HCT116 (cell line): Measurements from ENCODE around the gene PRSS22. TPM values are rescaled to one million over a fixed set of nuclear protein-coding genes. Genes with fewer than 3 reads are reported as not detected.

Experiments
- ATAC-seq: fragments of 200-7000 bp; cut with Tn5 transposase; 2 replicates; pipeline ENCODE4 v1.9.1; 2020; ENCODE audit warnings: mild to moderate bottlenecking, moderate library complexity
- BruUV-seq: library from RNA; stranded (reverse); fragments of 400-500 nt; replicated peaks from 2 replicates; lab custom pipeline; 2021; lab: Mats Ljungman, UMichigan
- CTCF ChIA-PET: fragments of 300-600 bp; sonication (Branson Sonifier 250); formaldehyde crosslinking; loops from one replicate; lab custom pipeline; 2021; ENCODE audit warnings: antibody characterized with exemption; lab: Charles Lee
- POLR2A ChIA-PET: fragments of 300-600, 350-600 bp; sonication (Branson Sonifier 250); formaldehyde crosslinking; loops from one replicate; lab custom pipeline; 2021; ENCODE audit warnings: antibody characterized with exemption; lab: Charles Lee
- RAD21 ChIA-PET, 2 experiments: fragments of 300-600 bp; sonication (Branson Sonifier 250); formaldehyde crosslinking; loops; one replicate each; lab custom pipeline; 2023; ENCODE audit warnings: low total read pairs in 2 of 2; ENCODE audit not compliant: uncharacterized antibody in 2 of 2, unreplicated experiment in 2 of 2, low non-redundant PET in 1 of 2; lab: Charles Lee
- DNase-seq: peaks from one replicate; pipeline ENCODE4 v3.0.0-alpha.2; 2010; ENCODE audit warnings: low read depth, low spot score
- H2AFZ ChIP-seq: fragments of 200-600 bp; shearing (Covaris generic), sonication (generic); 2 replicates; pipeline ENCODE4 v1.6.1; 2017; ENCODE audit warnings: low read depth, mixed run types, mixed read lengths, antibody characterized with exemption, low read length; ENCODE audit not compliant: poor library complexity, severe bottlenecking
- H3K27ac ChIP-seq: 2 replicates; pipeline ENCODE4 v1.5.1; 2012; ENCODE audit warnings: low read depth, low read length
- H3K27me3 ChIP-seq: fragments of 200-600 bp; sonication (generic); 2 replicates; pipeline ENCODE4 v1.6.1; 2016; ENCODE audit warnings: mixed run types, low read length, mixed read lengths; ENCODE audit not compliant: insufficient read depth
- H3K36me3 ChIP-seq, 2 experiments: fragments of 200-500 bp in 1 of 2; fragments of 200-600 bp in 1 of 2; sonication (Bioruptor generic) in 1 of 2; sonication (generic) in 1 of 2; 2 replicates each; pipeline versions ENCODE4 v1.5.1 to v1.6.1; 2014 to 2016; ENCODE audit warnings: low read length in 2 of 2, inconsistent platforms in 1 of 2, mixed read lengths in 1 of 2, mixed run types in 1 of 2; ENCODE audit not compliant: insufficient read depth in 2 of 2, control insufficient read depth in 1 of 2
- H3K4me1 ChIP-seq, 2 experiments: fragments of 200-600 bp in 1 of 2; sonication (generic) in 1 of 2; 2 replicates each; pipeline versions ENCODE4 v1.5.1 to v1.6.1; 2012 to 2017; ENCODE audit warnings: low read length in 2 of 2, inconsistent platforms in 1 of 2, mild to moderate bottlenecking in 1 of 2, mixed read lengths in 1 of 2, mixed run types in 1 of 2, moderate library complexity in 1 of 2; ENCODE audit not compliant: insufficient read depth in 2 of 2, control insufficient read depth in 1 of 2
- H3K4me2 ChIP-seq: fragments of 200-600 bp; sonication (generic); 2 replicates; pipeline ENCODE4 v1.6.1; 2017; ENCODE audit warnings: mixed run types, low read length, mixed read lengths
- H3K4me3 ChIP-seq, 2 experiments: fragments of 200-600 bp in 1 of 2; sonication (generic) in 1 of 2; replicated peaks in 1 of 2; 2 replicates each; pipeline ENCODE4 v1.5.1; 2011 to 2016; ENCODE audit warnings: low read length in 2 of 2, control low read depth in 1 of 2, low read depth in 1 of 2, mild to moderate bottlenecking in 1 of 2, mixed read lengths in 1 of 2, mixed run types in 1 of 2
- H3K79me2 ChIP-seq: fragments of 200-600 bp; sonication (generic); 2 replicates; pipeline ENCODE4 v1.6.1; 2017; ENCODE audit warnings: mild to moderate bottlenecking, mixed run types, low read length, moderate library complexity, mixed read lengths; ENCODE audit not compliant: insufficient read depth
- H3K9ac ChIP-seq: fragments of 200-600 bp; sonication (generic); 2 replicates; pipeline ENCODE4 v1.6.1; 2016; ENCODE audit warnings: low read length, mixed read lengths
- H3K9me2 ChIP-seq: fragments of 200-600 bp; sonication (generic), shearing (Covaris generic); 2 replicates; pipeline ENCODE4 v1.6.1; 2017; ENCODE audit warnings: mixed run types, mild to moderate bottlenecking, moderate library complexity; ENCODE audit not compliant: insufficient read depth
- H3K9me3 ChIP-seq, 2 experiments: fragments of 200-500 bp in 1 of 2; fragments of 200-600 bp in 1 of 2; sonication (Bioruptor generic) in 1 of 2; sonication (generic) in 1 of 2; 2 replicates each; pipeline ENCODE4 v1.6.1; 2014 to 2017; ENCODE audit warnings: low read length in 2 of 2, mixed read lengths in 2 of 2, inconsistent platforms in 1 of 2, low read depth in 1 of 2, mild to moderate bottlenecking in 1 of 2, mixed run types in 1 of 2, moderate library complexity in 1 of 2; ENCODE audit not compliant: control insufficient read depth in 1 of 2, insufficient read depth in 1 of 2
- H4K20me1 ChIP-seq: fragments of 200-600 bp; sonication (generic), shearing (Covaris generic); 2 replicates; pipeline ENCODE4 v1.6.1; 2017; ENCODE audit warnings: mixed run types, mild to moderate bottlenecking, moderate library complexity; ENCODE audit not compliant: insufficient read depth
- ATF3 ChIP-seq: IDR thresholded peaks from 2 replicates; pipeline ENCODE4 v1.6.1; 2012
- CEBPB ChIP-seq: IDR thresholded peaks from 2 replicates; pipeline ENCODE4 v1.6.1; 2012; ENCODE audit warnings: low read depth
- CTCF ChIP-seq, 3 experiments: fragments of 200-600 bp in 1 of 3; sonication (generic) in 1 of 3; IDR thresholded peaks in 2 of 3; conservative IDR thresholded peaks in 1 of 3; 2 replicates each; pipeline ENCODE4 v1.5.1; 2012 to 2017; ENCODE audit warnings: low read depth in 2 of 3, low read length in 2 of 3, antibody characterized with exemption in 1 of 3, borderline replicate concordance in 1 of 3, control low read depth in 1 of 3, mild to moderate bottlenecking in 1 of 3, mixed read lengths in 1 of 3, mixed run types in 1 of 3, moderate library complexity in 1 of 3; ENCODE audit not compliant: insufficient read depth in 1 of 3
- EGR1 ChIP-seq: IDR thresholded peaks from 2 replicates; pipeline ENCODE4 v1.6.1; 2012; ENCODE audit warnings: low read depth
- ELF1 ChIP-seq: IDR thresholded peaks from 2 replicates; pipeline ENCODE4 v1.6.1; 2012; ENCODE audit warnings: low read depth, borderline replicate concordance
- EZH2 ChIP-seq: fragments of 200-600 bp; sonication (generic); IDR thresholded peaks from 2 replicates; pipeline ENCODE4 v1.6.1; 2017; ENCODE audit warnings: antibody characterized with exemption, mixed run types
- EZH2phosphoT487 ChIP-seq: fragments of 200-600 bp; IDR thresholded peaks from 2 replicates; pipeline ENCODE4 v1.6.1; 2018; ENCODE audit warnings: antibody characterized with exemption, borderline replicate concordance
- JUND ChIP-seq: IDR thresholded peaks from 2 replicates; pipeline ENCODE4 v1.6.1; 2012
- MAX ChIP-seq: IDR thresholded peaks from 2 replicates; pipeline ENCODE4 v1.6.1; 2012
- POLR2A ChIP-seq: IDR thresholded peaks from 2 replicates; pipeline ENCODE4 v1.7.0; 2011; ENCODE audit warnings: borderline replicate concordance; ENCODE audit not compliant: insufficient read depth, insufficient read length; ENCODE audit errors: extremely low read depth
- RAD21 ChIP-seq: IDR thresholded peaks from 2 replicates; pipeline ENCODE4 v1.6.1; 2012; ENCODE audit warnings: low read depth, mild to moderate bottlenecking
- REST ChIP-seq: IDR thresholded peaks from 2 replicates; pipeline ENCODE4 v1.6.1; 2012; ENCODE audit warnings: low read depth
- SIN3A ChIP-seq: IDR thresholded peaks from 2 replicates; pipeline ENCODE4 v1.6.1; 2012; ENCODE audit warnings: low read depth
- SP1 ChIP-seq: IDR thresholded peaks from 2 replicates; pipeline ENCODE4 v1.6.1; 2012; ENCODE audit warnings: low read depth
- SRF ChIP-seq: IDR thresholded peaks from 2 replicates; pipeline ENCODE4 v1.6.1; 2012; ENCODE audit warnings: low read depth
- TCF7L2 ChIP-seq: IDR thresholded peaks from 2 replicates; pipeline ENCODE4 v1.7.0; 2011; ENCODE audit warnings: borderline replicate concordance, inconsistent platforms; ENCODE audit not compliant: insufficient read depth, insufficient read length; ENCODE audit errors: extremely low read depth
- YY1 ChIP-seq: IDR thresholded peaks from 2 replicates; pipeline ENCODE4 v1.6.1; 2011; ENCODE audit warnings: low read length, low read depth, moderate library complexity, mild to moderate bottlenecking; ENCODE audit not compliant: insufficient replicate concordance; ENCODE audit errors: extremely low read depth
- ZBTB33 ChIP-seq: IDR thresholded peaks from 2 replicates; pipeline ENCODE4 v1.6.1; 2011; ENCODE audit warnings: mild to moderate bottlenecking, low read length, moderate library complexity; ENCODE audit not compliant: insufficient replicate concordance; ENCODE audit errors: extremely low read depth
- ZFX ChIP-seq: fragments of 450-650 bp; IDR thresholded peaks from 2 replicates; pipeline ENCODE4 v1.6.1; 2017
- intact Hi-C: fragments of 100-400 bp; cut with micrococcal nuclease; formaldehyde crosslinking; loops from 2 replicates; pipeline ENCODE4 v1.10.0; 2022
- total RNA-seq: library from RNA; stranded (reverse); gene quantifications from one replicate; pipeline ENCODE4 v1.2.1, GENCODE V29; 2021; ENCODE audit not compliant: unreplicated experiment

The PRSS22 gene
- total RNA-seq, 1 experiment from 2014 or later: 20.2 TPM

- no TSS peak for BruUV-seq
- intact Hi-C loops: no loop called here
- Histone ChIP-seq H3K9me3 (no peaks in the 10 kb centered on the region), H3K36me3 (no peaks in the 10 kb centered on the region), H3K4me1 (peaks cover 2 to 12% of the 10 kb centered on the region in 2 experiments; a peak in 3 of 4 replicates), H2AFZ (no peak overlapping the region), H3K4me2 (no peak overlapping the region), H3K79me2 (no peaks in the 10 kb centered on the region), H3K27ac (no peak overlapping the region), H4K20me1 (no peaks in the 10 kb centered on the region)
- DNase-seq: no peak
- RAD21 ChIA-PET: no interaction called here
- no peak for TF ChIP-seq REST
- no peak for TF ChIP-seq ZFX
- no peak for TF ChIP-seq SIN3A
- no peak for TF ChIP-seq ZBTB33
- TF ChIP-seq EZH2: no peak
- TF ChIP-seq ELF1: no peak
- TF ChIP-seq RAD21: no peak
- TF ChIP-seq EGR1: no peak
- TF ChIP-seq POLR2A: no peak
- TF ChIP-seq EZH2phosphoT487: no peak
- TF ChIP-seq SRF: no peak
- TF ChIP-seq JUND: no peak
- TF ChIP-seq CEBPB: no peak
- no peak for TF ChIP-seq YY1
- no peak for TF ChIP-seq ATF3
- TF ChIP-seq MAX: no peak
- no peak for TF ChIP-seq CTCF (IDR thresholded peaks at IDR 0.05 in 2 of 3, conservative IDR thresholded peaks at IDR 0.05 in 1 of 3; ENCODE audit: borderline replicate concordance in 1 of 3, insufficient read depth in 1 of 3, low read depth in 2 of 3, low read length in 2 of 3)
- no peak for TF ChIP-seq TCF7L2
- no peak for TF ChIP-seq SP1
- TF ChIP-seq, all 23 proteins: peak for 0
- ATAC-seq: no peak
- ChIA-PET CTCF (interaction anchor here (2.9 kb wide), 1 partner anchor 27 kb away, joined by 42 read pairs; no protein-coding TSS in a partner anchor), POLR2A (no interaction called here)
- Histone ChIP-seq H3K9me2 (no peaks in the 10 kb centered on the region), H3K27me3 (no peaks in the 10 kb centered on the region), H3K9ac (no peak overlapping the region), H3K4me3 (no peak overlapping the region)
Measured at GRCh38 chr16:2866431-2866830, 8.5 kb upstream of the PRSS22 start.
